Ramos (cell line): ENCODE results near the gene KEL.

Experiments used
- in situ Hi-C: fragments of 300-500 bp; cut with MboI; formaldehyde crosslinking; loops from one replicate; pipeline ENCODE4 v1.14.3; 2022; ENCODE audit warnings: low sequenced_read_pairs; ENCODE audit not compliant: unreplicated experiment

KEL gene

GRCh38 chr7:142905759-142906158 lies 56.4 kb downstream of the KEL start:
- in situ Hi-C loops: no loop called here

- in situ Hi-C loops: no loop called here
Observed at GRCh38 chr7:142904128-142904527, 58.0 kb downstream of the KEL start.

GRCh38 chr7:142901426-142902259 lies 60.5 kb downstream of the KEL start:
- in situ Hi-C loops: no loop called here

- in situ Hi-C loops: no loop called here
Observed at GRCh38 chr7:142899661-142900060, 62.5 kb downstream of the KEL start.

GRCh38 chr7:142898377-142899170 lies 63.6 kb downstream of the KEL start:
- in situ Hi-C loops: no loop called here

GRCh38 chr7:142897691-142898090 lies 64.5 kb downstream of the KEL start:
- in situ Hi-C loops: no loop called here

GRCh38 chr7:142896741-142897379 lies 65.3 kb downstream of the KEL start:
- in situ Hi-C loops: no loop called here

- in situ Hi-C loops: no loop called here
Observed at GRCh38 chr7:142896151-142896550, 66.0 kb downstream of the KEL start.

GRCh38 chr7:142894985-142895593 lies 67.1 kb downstream of the KEL start:
- in situ Hi-C loops: no loop called here

GRCh38 chr7:142894112-142894984 lies 67.8 kb downstream of the KEL start:
- in situ Hi-C loops: no loop called here

GRCh38 chr7:142892951-142893350 lies 69.2 kb downstream of the KEL start:
- in situ Hi-C loops: no loop called here

- in situ Hi-C loops: no loop called here
Observed at GRCh38 chr7:142891490-142892082, 70.6 kb downstream of the KEL start.
